Inflammatory macrophage treated with lipopolysaccharide for 4 hours (primary cell): Measurements from ENCODE around the gene LCN2.
"Not testable (repeated sequence)": the region's sequence is repeated elsewhere in the genome, so short reads cannot be mapped to it uniquely, and the experiment has no call there.

Experiments
- DNase-seq: peaks from one replicate; pipeline ENCODE4 v3.0.0-alpha.2; 2020

LCN2 gene

GRCh38 chr9:128169925-128170324 is 20.7 kb downstream of the LCN2 start:
- no peak for DNase-seq

DNA sequence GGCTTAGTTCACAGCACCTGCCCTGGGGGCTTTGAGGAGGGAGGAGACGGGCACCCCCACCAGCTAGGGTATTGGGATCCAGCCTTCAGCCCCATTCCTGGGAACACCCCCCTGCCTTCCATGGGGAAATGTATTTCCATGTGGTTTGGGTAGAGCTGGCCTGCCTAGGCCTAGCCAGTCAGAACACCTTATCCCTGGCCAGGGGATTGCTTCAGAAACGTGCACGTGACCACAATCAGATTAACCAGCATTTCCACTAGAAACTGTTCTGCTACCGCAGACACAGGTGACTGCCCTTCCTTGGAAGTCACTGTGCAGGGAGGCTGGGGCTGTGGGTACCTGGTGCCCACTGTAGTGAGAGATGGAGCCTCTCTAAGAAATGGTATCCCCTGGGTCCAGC is 24.8 kb downstream of the LCN2 start:
- DNase-seq: no peak

DNA sequence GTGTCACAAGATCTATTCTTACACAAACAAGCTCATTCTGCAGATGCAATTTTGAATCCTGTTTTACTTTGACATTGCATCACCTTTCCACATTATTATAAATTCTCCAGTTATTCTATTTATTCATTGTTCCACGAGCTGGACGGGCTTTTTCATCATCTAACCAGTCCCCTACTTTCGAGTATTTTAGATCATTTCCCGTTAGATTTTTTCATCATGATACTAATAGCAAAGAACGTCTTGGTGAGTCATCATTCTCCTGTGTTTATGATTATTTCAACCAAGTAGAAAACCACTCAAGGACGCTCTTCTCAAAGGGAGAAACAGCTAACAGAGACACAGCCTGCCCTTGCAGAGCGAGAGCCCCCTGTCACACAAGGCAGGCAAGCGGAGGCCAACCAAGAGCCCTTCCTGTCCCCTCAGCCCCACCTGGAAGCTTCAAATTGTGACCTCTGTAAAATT is 25.9 kb downstream of the LCN2 start:
- DNase-seq: no peak

DNA sequence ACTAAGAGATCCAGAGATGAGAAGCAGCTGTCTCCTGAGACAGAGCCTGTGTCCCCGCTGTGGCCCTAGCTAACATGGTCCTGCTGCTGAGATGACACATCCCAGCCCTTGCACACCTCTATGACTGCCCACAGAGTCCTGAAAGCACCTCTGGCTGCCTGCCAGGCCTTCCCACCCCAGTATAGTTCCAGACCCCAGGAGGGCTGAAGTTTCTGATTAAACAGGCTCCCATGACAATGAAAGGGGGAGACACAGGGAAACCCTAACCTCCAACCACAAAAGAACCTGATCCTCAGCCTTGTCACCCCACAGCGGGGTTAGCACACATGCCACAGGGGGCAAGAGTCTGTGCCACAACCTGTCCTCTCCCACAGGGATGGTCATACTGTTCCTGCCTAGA is 26.5 kb downstream of the LCN2 start:
- DNase-seq: no peak

DNA sequence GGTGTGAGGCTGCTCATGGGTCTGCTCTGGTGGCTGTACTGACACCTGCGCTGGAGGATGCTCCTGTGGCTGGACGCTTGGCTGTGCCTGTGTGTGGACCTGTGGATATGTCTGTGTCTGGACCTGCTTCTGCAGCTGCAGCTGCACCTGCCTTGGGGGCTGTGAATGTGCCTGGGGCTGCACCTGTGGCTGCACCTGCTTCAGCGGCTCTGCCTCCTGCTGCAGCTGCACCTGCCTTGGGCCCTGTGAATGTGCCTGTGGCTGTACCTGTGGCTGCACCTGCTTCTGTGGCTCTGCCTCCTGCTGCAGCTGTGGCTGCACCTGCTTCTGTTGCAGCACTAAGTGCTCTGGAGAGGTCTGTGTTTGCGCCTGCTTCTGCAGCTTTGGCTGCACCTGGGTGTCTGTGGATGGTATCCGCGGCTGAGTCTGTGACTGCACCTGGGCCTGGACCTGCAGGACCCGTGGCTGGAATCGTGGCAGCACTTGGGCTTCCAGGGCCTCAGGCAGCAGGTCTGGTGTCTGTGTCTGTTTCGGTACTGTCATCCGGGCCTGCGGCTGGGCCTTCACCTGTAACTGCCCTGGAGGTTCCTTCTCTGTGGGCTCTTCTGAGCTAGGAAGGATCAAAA is 29.7 kb downstream of the LCN2 start:
- DNase-seq: no peak

DNA sequence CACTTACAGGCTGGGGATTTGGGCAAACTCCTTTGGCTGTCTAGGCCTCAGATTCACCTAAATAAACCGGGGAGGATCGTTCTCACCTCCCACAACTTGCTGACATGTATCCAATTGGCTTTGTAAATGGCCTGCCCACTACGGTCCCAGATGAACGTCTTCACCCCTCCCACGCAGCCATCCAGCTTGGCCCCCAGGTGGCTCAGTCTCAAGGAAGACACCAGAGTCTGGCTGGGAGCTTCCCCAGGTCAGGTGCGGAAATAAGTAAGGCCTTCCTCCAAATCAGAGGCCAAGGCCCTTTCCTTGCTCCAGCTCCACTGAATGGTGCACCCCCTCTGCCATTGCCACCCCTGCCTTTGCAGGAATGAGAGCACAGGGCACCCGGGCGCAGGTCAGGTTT is 30.7 kb downstream of the LCN2 start:
- DNase-seq: no peak

- no peak for DNase-seq
These were observed 31.2 kb downstream of the LCN2 start for GRCh38 chr9:128180447-128180846.

DNA sequence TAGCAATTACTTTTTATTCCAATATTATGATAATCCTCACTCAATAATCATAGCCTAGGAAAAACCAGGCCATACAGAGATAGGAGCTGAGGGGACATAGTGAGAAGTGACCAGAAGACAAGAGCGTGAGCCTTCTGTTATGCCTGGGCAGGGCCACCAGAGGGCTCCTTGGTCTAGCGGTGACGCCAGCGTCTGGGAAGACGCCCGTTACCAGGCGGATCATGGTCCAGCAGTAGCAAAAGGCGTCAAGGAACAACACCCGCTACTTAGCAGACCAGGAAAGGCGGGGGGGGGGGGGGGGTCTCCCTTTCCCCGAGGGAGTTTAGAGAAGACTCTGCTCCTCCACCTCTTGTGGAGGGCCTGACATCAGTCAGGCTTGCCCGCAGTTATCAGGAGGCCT is 32.2 kb downstream of the LCN2 start:
- not testable (repeated sequence) for DNase-seq

GRCh38 chr9:128182893-128183588 is 33.8 kb downstream of the LCN2 start:
- no peak for DNase-seq

DNA sequence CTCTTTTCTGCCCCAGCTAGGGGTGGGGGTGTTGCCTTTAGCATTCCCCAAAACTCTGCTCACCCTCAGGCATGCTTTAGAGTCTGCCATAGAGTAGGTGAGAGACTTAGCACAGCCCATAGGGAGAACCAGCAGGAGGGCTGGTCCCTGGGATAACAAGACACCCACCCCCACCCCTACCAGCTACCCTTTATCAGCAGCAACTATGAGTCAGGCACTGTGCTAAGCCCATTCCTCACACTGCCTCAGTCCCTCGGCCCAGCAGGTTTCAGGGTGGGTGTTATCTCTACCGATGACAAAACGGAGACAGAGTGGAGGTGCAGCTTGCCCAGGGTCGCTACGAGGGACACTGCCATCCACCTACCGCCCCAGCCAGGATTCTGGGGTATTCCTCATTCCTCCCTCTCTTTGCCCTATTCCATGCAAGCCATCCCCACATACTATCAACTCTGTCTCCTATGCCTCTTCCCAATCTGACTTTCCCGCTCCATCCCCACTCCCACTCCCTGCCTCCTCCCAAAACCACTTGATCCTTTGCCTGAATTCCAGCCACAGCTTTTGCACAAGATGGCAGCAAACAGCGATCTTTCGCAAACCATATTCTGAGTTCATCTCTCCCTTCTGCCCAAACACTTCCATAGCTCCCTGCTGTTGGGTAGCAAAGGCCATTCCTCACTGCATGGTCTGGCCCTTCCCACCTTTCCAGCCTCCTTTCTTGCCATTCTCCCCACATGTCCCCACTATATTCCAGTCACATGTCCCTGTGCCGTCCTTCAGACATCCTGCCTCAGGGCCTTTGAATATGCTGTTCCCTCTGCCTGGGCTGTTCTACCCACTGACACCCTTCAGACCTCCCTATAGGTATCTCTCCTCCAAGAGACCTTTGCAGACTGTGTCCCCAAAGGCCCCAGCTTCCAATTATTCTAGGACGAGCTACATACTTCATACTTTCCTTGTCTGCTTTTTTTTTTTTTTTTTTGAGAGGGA is 37.0 kb downstream of the LCN2 start:
- no peak for DNase-seq

GRCh38 chr9:128187361-128187760 is 38.1 kb downstream of the LCN2 start:
- DNase-seq: no peak

DNA sequence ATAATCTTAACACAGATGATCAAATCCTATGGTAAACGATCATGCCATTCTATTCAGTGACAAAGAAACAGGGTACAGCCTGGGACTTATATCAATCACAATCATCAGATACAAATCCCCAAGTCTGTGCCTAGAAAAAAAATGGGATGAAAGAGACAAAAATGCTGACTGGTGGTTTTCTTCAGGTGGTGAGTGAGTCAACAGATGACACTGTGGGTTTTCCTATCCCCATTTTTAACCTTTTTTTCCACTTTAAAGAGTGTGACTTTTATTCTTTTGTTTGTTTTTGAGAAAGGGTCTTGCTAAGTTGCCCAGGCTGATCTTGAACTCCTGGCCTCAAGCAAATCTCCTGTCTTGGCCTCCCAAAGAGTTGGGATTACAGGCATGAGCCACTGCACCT is 39.0 kb downstream of the LCN2 start:
- no peak for DNase-seq

DNA sequence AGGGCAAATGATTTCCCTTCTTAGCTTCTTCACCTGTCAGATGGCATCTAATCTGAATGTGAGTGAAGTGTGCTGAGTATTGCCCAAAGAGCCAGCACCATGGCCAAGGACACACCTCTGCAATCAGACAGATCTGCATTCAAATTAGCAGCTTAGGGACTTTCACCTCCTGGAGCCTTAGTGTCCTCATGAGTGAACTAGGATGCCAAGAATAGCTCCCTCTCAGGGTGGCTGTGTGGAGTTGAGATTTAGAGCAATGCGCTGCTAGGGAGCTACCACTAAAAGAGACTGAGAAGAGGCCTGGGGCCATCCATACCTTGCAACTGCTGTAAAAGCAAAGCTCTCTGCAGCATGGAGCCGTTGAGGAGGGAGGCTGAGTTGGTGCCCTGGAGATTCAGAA is 40.8 kb downstream of the LCN2 start:
- DNase-seq: no peak

GRCh38 chr9:128190516-128191405 is 41.5 kb downstream of the LCN2 start:
- DNase-seq: no peak

GRCh38 chr9:128191406-128192046 is 42.3 kb downstream of the LCN2 start, which contains the start of gene CIZ1:
Gene CIZ1 (minus strand): TSS chr9:128191572. CDS start chr9:128190857, 715 bp downstream.
- peak; percentile 82 for DNase-seq

GRCh38 chr9:128192601-128193371 is 43.5 kb downstream of the LCN2 start:
- peak; percentile 83 for DNase-seq

GRCh38 chr9:128193469-128194096 is 44.3 kb downstream of the LCN2 start:
- no peak for DNase-seq

DNA sequence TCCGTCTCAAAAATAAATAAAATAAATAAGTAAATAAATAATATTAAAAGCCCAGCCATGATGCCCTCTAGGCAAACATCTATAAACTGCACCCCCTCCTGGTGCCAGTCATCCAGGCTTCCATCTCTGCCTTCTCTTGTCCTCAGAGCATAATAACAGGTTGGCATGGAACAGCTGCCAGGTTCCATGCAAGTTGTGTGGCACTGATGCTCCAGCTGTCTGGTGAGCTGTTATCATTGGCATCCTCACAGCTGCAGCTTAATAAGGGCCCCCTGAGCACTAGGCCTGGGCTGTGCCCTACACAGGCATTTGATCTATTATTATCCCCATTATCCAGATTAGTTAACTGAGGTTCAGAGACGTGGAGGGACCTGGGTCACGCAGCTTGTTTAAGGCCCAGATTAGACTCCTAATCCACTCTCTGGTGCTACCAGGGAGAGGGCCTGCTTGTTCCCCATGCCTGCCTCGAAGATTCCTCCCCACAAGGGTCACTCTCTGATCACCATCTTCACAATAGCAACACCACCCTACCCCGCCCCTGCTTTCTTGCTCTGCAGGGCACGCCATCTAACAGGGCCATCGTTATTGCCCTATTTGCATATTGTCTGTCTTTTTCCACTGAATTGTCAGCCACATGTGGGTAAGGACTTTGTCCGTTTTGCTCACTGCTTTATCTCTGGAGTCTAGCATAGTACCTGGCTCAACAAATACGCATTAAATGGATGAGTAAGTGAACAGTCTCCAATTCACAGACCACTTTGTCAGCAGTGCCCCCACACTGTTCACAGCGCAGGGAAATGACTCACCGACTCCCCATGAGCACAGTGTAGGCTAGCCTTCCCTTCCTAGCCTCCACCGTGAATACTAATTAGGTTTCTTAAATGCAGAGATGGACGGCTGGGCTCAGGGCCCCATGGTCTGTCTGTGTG is 52.5 kb downstream of the LCN2 start:
- no peak for DNase-seq

DNA sequence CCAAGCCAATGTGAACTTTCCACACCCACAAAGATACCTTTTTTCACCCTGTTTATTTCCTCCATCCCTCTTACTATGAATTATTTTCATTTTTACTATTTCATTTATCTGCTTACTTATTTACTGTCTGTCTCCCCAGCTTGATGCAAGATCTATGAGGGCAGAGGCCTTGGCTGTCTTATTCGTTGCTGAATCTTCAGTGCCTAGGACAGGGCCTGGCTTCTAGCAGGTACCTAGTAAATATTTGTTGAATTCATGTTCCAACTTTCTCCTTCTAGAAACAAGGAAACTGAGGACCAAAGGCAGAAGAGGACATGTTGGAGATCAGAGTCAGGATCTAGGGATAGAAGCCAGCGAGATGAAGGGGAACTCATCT is 53.4 kb downstream of the LCN2 start:
- DNase-seq: no peak
